GM10266 (cell line): ENCODE measurements around the gene PHOSPHO2.

Experiments
- DNase-seq: peaks from one replicate; pipeline ENCODE4 v3.0.0; 2012; ENCODE audit errors: extremely low spot score
- CTCF ChIP-seq: IDR thresholded peaks from 2 replicates; pipeline ENCODE4 v1.5.1; 2012; ENCODE audit warnings: mild to moderate bottlenecking, low read depth; ENCODE audit not compliant: control insufficient read depth, insufficient read depth; ENCODE audit errors: missing control alignments

PHOSPHO2 gene

GRCh38 chr2:169716938-169717690 is 22.8 kb downstream of the PHOSPHO2 start:
- no peak for TF ChIP-seq CTCF
- no peak for DNase-seq

- DNase-seq = no peak
- TF ChIP-seq CTCF = no peak
Measured at GRCh38 chr2:169717691-169718063, 23.4 kb downstream of the PHOSPHO2 start.

GRCh38 chr2:169718930-169719504 is 24.7 kb downstream of the PHOSPHO2 start:
- no peak for DNase-seq
- no peak for TF ChIP-seq CTCF

- DNase-seq = no peak
- TF ChIP-seq CTCF = no peak
Measured at GRCh38 chr2:169721016-169721415, 26.7 kb downstream of the PHOSPHO2 start.

- TF ChIP-seq CTCF = no peak
- DNase-seq = no peak
Measured at GRCh38 chr2:169727065-169727464, 32.8 kb downstream of the PHOSPHO2 start.

- no peak for DNase-seq
- no peak for TF ChIP-seq CTCF
Measured at GRCh38 chr2:169729274-169729605, 35.0 kb downstream of the PHOSPHO2 start.

GRCh38 chr2:169732075-169732474 is 37.8 kb downstream of the PHOSPHO2 start:
- TF ChIP-seq CTCF = no peak

More at GRCh38 chr2:169732075-169732474, 37.8 kb downstream of the PHOSPHO2 start:
- DNase-seq = no peak
